Astrocyte of the hippocampus (primary cell): ENCODE data around the gene GADD45B.
"Not testable (repeated sequence)": the region's sequence is repeated elsewhere in the genome, so short reads cannot be mapped to it uniquely, and the experiment has no call there.

Experiments
- DNase-seq: peaks from one replicate; pipeline ENCODE4 v3.0.0; 2011; ENCODE audit warnings: low read depth, low spot score

Gene GADD45B

DNA sequence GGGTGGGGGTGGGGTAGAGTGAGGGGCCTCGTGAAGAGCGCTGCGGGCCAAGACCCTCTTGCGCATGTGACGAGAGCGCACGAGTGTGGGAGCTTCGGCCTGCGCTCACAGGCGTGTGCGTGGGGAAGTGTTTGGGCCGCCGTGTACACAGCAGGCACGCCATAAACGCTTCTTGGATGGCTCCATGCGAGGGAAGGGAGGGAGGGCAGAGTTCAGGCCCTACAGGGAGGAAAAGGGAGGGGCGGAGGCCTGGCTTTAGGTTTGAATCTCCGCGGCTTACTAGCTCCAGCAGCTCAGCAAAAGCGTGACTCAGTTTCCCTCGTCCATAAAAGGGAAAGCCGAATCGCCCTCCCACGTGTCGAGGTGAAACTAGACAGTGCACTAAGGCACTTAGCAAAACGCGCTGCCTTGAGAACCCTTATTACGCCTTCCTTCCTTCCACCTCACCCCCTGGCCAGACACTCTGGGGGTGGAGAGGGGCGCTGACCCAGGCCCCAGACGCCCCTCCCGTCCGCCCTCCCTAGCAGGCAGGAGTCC, 12.5 kb downstream of the GADD45B start:
- no peak for DNase-seq

DNA sequence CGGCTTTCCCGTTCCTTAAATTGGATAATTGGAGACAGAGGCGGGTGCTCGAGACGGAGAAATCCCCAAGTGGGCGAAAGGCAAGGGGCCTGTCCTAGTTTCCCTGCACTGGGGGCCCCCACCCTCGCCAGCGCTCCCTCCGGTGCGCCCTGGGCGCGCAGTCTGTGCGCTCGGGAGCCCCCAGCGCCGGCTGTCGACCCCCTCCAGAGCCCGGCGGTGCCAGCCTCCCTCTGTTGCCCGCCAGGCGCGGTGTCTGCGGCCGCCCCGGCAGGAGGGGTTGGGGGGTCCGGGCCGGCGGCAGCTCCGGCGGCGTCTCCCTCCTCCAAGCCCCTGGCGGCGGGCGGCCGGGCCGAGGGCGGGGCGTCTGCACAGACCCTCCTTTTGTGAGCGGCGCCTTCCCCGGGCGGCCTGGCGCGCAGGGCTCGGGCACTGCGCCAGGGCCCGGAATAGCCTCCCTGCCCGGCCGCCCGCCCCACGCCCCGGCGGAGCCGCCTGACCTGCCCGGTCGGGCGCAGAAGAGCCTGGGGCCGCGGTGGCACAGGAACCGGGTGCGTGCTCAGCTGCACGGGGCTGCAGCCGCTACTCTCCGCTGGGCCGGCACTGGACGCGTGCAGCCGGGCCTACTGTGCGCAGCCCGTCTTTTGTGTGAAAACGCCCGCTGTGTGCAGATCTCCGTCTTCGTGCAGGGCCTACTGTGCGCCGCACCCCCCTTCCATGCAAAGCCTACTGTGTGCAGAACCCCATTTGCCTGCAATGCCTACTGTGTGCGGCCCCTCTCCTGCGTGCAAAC, 13.2 kb downstream of the GADD45B start:
- DNase-seq, result peak; percentile 89

DNA sequence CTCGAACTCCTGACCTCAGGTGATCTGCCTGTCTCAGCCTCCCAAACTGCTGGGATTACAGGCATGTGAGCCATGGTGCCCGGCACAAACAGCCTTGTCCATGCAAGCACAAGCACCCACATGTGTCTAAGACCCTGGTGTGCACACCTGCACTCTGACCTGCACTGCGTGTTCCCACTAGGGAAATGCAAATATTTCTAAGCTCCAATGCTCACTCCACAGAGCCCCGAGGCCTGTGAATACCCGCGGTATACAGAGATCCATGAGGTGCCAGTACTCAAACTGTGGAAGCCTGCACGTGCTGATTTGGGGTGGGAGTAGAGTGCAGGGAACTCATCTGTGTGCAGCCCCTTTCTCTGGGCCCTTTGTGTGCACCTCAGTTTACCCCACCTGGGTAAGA, 14.7 kb downstream of the GADD45B start:
- no peak for DNase-seq

DNA sequence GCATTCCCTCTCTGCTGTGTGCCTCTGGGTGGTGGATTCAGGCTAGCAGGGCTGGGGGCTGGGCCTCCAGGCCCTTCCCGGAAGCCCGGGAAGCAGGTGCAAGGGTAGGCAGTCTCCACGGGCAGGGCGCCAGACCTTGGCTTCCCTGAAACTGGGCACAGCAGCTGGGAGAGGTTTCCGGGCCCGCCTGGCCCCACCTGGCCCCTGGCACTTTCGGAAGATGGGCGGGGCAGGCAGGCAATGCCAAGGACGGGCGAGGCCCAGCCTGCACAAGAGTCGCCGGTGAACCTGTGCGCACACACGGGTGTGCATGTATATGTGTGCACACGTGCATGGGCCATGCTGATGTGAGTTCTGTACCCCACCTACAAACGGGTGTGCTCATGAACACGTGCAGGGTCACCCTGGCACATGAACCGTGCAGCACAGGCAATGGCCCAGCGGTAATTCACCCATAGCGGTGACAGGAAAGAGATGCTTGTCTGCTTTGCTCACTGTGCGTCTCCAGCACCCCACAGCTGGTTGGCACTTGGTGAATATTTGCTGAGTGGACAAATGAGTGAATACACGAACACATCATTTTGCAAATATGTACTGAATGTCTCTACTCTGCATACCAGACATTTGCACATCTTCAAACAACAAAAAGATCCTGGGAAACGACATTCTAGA, 15.3 kb downstream of the GADD45B start:
- peak; percentile 90 for DNase-seq

DNA sequence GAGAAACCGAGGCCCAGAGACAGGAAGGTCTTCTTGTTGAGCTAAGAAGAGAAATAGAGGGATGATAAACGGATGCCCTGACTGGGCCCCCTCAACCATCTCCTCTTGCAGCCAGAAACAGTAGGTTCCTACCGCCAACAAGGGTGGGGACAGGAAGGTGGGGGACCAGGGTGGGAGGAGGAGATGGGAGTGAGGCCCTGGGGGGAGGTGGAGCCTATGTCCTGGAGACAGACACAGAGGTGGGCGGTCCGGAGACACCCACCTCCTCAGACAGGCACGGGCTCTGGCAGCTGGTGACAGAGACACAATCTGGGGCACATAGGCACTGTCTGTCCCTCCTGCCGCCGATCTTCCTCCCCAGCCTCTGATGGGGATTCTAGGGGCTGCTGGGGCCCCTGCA, 16.9 kb downstream of the GADD45B start:
- no peak for DNase-seq

DNA sequence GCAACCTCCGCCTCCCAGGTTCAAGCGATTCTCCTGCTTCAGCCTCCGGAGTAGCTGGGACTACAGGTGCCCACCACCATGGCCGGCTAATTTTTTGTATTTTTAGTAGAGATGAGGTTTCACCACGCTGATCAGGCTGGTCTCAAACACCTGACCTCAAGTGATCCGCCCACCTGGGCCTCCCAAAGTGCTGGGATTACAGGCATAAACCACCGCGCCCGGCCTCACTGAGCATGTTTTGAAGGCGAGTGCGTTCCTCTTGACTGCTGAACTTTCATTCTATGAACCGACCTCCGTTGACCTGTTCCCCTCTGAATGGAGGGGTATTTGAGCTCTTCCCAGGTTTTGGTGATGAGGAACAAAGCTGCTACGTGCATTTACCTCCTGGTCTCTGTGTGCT, 17.5 kb downstream of the GADD45B start:
- not testable (repeated sequence) for DNase-seq

DNA sequence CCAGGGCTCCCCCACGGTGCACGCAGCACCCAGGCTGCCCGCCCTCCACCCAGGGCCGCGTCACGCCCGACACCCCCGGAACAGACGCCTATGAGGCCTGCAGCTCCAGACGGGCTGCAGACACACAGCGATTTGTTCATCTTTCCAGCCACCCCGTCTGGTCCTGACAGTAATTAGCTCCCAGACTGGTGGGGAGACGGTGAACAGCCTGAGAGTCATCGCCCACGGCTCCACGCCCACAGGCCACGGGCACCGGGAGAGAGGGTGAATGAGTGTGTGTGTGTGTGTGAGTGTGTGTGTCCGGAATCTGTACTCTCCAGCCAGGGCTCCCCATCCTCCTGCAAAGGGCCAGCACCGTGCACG, 18.1 kb downstream of the GADD45B start:
- DNase-seq, result peak; percentile 73

DNA sequence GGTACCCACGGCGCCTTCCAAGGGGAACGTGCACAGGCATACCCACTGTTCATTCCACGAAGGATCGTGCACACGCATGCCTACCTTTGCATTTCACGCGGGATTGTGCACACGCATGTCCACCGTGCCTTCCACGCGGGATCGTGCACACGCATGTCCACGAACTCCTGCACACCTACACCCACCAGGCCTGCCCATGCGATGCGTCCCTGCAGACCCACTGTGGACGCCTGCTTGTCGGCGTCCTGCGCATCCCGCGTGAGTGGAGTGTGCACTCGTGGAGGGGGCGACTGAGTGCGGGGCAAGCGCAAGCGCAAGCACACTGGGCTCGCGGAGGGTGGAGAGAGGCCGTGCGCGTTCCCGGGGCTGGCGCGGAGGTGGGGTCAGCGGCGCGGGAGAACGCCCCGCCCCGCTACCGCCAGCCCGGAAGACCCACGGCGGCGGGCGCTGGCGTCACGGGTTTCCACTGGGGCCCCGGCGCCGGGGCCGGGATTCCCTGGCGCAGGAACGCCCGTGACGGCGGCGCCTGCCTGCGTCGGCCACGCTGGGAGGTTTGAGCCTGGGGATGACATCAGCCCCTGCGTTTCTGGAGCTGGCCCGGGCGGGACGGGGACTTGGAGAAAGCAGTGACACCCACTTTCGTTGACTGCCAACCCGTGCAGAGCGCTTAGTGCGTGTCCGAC, 18.7 kb downstream of the GADD45B start:
- DNase-seq, result peak; percentile 92

DNA sequence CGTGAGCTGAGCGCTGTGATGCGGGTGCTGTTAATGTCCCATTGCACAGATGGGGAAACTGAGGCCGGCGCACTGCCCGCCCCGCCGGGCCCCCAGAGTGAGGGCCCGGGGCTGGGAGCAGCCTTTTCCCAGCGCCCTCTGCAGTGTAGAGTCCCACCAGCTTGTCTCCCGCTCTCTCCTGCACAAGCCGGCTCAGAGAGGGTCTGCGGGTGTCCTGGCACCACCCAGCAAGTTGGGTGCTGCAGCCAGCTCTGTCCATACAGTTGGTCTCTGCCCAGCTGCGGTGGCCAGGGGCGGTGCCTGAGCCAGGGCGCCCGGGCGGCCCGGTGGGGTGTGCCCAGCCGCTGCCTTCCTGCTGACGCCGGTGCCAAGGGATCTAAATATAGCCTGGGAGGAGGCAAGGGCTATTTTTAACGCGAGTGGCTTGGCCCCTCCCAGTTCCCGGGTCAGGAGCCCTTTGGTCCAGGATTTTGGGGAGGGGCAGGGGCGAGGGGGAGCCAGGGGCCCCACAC, 19.3 kb downstream of the GADD45B start:
- peak; percentile 81 for DNase-seq

DNA sequence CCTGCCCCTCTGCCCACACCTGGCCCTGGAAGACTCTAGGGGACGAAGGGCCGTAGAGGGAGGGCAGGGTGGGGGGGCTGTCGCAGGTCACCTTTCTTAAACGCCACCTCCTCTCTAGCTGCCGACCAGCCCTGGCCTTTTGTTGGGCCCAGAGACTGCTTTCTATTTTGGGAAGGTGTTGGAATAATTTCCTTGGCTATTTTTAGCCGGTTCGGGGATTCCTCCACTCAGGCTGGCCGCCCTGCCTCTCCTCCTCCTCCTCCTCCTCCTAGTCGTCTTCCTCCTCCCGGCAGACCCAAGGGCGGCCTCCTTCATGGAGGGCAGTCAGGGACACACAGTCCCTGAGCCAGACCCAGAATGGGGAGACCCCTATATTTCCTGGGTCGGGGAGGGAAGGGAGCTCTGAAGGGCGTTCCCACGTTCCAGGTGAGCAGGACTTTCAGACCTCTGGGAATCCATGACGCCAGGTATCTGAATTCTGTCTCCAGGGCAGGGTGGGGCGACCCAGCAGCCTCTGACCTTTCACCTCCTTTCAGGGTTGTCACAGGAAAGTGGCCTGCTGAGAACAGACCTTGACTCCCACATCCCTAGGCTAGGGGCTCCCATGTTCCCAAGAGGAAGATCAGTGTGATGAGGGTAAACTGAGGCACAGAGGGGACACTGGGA, 19.9 kb downstream of the GADD45B start:
- no peak for DNase-seq

DNA sequence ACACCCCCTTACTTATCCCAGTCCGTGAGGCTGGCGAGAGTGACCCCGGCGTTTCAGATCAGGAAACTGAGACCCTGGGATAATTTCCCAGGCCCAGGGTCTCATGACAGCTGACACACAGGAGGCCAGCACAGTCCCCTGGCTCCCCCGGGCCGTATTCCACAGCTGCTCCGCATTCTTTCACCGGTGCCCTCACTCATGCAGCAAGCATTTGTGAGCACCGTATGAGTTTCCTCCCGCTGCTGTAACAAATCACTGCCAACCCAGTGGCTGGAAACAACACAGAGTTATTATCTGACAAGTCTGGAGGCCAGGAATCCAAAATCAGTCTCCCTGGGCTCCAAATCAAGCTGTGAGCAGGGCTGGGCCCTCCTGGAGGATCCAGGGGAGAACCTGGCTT, 21.3 kb downstream of the GADD45B start:
- DNase-seq, result no peak

DNA sequence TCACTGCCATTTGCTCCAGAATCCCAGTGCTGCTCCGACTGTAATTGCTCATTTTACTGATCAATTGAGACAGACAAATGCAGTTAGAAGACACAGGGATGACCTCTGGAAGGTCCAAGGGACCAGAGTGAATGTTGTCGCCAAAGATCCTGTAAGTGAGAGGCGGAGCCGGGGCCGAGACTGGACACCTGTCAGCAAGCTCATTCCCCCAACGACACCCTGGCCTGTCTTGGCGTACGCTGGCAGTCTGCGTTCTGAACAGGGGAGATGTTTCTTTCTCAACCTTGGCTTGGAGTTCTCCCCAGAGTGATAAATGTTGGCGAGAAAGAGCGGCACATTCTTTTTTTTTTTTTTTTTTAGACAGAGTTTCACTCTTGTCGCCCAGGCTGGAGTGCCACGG, 24.2 kb downstream of the GADD45B start:
- no peak for DNase-seq

DNA sequence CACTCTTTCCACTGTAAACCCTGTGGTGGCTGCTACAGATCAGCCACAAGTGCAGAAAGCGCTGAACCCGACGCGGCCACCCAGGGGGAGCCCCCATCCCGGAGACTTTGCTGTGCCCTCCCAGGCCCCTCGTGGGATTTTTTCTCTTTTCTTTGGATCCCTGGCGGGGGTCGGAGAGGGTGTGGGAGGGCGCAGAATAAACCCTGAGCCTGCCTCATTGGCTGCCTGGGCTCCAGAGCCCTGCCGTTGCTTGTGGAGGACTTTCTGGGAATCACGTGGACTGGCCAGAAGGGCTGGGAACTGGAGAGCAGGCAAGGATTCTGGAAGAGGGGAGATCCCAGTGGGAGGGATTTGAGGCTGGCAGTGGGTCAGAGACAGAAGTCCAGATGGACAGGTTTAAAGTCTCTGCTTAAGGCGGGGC, 24.9 kb downstream of the GADD45B start:
- no peak for DNase-seq

DNA sequence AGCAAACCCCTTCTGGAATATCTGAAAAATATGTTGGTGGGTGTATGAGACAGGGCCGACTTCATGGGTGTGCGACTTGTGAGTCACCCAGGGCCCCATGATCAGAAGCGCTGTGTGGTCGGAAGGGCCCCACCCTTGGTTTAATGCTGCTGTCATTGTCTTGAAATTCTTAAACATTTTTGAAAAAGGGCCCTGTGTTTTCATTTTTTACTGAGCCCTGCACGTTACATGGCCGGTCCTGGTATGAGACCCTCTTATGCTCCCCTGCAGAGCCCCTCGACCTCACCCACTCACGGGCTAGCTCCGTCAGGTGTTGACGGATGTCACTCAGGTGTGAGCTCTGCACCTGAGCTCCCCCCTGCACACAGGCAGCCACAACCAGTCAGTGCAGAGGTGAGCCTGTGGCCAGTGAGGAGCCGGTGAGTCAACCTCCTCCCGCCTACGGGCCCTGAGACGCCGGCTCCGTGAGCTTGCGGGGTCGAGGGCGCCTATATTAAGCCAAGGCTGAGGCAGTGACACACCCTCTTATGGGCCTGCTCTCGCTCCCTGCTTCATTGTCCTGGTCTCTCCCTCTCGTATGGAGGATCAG, 27.7 kb downstream of the GADD45B start:
- peak; percentile 63 for DNase-seq

DNA sequence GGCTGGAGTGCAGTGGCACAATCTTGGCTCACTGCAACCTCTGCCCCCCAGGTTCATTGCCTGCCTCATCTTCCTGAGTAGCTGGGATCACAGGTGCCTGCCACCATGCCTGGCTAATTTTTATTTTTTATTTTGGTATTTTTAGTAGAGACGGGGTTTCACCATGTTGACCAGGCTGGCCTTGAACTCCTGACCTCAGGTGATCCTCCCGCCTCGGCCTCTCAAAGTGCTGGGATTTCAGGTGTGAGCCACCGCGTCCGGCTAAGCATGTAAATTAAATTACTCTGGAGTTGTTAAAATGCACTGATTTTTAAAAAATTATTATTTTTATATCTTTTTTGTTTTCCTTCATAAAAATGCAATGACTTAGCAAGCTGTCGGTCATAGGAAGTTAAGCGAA, 30.7 kb downstream of the GADD45B start:
- not testable (repeated sequence) for DNase-seq

DNA sequence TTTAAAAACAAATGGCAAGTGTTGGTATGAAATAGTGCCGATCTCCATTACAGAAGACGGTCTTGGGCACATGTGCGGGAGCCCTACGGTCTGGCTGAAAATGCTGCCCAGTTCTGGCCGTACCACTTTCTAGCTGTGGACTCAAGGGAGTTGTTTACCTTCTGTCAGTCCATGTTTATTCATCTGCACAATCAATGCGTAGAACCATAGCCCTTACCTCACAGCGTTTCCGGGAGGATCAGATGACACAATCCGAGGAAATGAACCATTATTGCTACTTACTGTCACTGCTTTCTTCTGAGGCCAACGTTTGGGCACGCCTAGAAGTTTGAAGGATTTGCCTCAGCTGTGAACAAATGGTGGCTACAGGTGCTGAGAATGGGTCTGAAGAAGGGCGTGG, 31.2 kb downstream of the GADD45B start:
- no peak for DNase-seq

DNA sequence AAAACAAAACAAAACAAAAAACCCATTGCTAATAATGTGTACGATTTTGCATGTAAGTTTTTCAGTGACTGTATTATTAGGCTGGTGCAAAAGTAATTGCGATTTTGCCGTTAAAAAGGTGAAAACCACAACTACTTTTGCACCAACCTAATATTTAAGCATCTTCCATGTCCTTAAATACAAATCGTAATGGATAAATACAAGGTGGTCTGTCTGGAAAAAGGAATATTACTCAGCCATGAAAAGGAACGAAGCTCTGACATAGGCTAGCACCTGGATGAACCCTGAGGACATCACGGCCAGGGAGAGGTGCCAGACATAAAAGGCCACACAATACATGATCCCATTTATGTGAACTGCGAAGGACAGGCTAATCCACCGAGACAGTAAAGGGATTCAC, 33.2 kb downstream of the GADD45B start:
- DNase-seq, result no peak

DNA sequence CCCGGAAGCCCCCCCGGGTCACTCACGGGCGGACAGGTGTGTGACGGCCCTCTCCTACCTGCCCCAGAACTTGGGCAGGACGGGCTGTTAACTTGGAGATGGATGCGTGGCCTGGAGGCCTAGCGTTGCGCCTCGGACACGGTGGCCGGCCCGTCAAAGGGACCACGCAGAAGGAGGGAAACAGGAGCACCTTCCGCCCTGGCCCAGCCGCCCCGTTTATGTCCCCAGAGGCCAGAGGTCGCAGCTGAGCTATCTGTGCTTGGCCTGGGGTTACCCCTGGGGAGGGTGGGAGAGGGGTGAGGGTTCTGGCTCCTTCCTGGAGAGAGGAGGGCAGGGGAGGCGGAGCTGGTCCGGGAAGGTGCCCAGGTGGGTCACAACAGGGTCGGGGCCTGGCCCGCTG, 35.6 kb downstream of the GADD45B start:
- no peak for DNase-seq

DNA sequence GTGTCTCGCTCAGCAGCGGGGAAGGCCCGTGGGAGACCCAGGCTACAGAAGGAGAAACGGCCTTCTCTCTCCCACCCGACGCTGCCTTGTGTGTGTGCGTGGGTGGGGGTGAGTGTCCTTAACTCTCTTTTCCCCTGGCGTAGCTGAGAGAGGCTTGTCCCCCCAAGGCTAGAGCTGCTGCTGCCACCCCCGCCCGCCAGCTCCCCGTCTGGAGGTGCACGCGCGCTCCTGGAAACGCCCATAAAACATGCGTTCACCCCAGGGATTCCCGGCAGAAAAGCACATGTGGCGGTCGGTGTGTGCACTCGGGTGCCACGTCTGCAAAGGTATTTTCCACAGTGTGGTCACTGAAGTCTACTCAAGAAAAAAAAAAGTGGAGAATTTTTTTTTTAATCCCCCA, 36.1 kb downstream of the GADD45B start:
- DNase-seq, result no peak

DNA sequence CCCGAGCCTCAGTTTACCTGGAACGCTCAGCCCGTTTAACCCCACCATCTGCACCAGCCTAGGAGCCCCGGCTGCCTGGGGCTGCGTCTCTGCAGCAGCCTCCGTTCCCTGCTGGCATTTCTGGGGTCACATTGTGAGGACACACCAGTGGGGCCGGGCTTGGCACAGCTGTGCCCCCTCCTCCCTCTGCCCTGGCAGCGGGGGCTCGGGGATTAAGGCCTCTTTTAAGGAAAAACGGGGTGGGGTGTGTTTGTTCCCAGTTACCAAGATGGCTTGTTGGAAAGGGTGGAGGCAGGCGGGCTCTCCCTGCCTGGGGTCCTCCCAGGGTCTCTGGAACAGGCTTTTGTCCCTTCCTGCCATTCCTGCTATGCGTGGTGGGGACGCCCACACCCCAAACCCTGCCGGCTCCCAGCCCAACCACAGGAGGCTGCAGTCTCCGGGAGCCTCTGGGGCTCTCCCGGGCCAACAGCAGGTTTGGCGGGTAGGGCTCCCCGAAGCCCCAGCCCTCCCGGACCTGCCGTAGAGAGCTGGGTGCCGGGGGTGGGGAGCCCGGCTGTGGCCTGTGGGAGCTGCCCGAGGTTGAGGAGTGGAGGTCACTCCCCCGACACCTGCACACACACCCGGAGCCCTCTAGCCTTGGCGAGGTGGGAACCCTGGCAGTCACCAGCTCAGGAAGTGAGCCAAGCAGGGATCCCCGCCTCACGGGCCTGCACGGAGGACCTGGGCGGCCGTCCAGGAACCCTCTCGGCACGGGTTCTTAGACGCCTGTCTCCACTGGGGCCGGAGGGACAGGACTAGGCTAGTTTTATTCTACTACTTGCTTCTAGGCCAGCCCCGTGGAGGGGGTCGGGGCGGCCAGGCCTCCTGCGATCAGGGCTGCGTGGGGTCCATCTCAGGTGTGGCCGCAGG, 36.9 kb downstream of the GADD45B start:
- no peak for DNase-seq
